OCI-LY1 (cell line): ENCODE results near the gene ENPP4.

ENCODE experiments used
- EZH2 ChIP-seq: fragments of 200-600 bp; sonication (generic), shearing (Covaris generic); IDR thresholded peaks from 2 replicates; pipeline ENCODE4 v1.8.0; 2017; ENCODE audit warnings: borderline replicate concordance, mixed run types, mild to moderate bottlenecking, antibody characterized with exemption, low read length, moderate library complexity, mixed read lengths
- TF ChIP-seq, protein P1 (sequence below): fragments of 200-600 bp; sonication (generic), shearing (Covaris generic); IDR thresholded peaks from 2 replicates; pipeline ENCODE4 v1.5.1; 2017; ENCODE audit warnings: mild to moderate bottlenecking, antibody characterized with exemption, low read length, moderate library complexity, mixed read lengths

DNA sequence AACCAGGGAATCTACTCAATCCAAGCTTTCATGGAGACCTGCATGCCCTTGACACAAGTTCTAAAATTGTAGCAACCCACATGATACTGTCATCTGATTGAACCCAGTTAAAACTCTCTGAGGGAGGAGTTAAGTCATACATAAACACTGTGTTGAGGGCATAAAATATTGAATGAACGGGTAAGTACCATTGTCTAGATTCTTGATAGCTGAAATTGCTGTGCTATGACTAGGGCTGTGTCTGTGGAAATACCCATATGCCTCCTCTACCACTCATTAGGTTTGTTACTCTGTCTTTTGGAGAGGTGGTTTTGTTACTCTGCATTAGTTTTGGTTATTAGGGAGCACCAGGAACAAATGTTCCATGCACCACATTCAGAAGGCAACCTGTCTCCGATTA, 7.6 kb downstream of the ENPP4 start:
- TF ChIP-seq, protein P1, sequence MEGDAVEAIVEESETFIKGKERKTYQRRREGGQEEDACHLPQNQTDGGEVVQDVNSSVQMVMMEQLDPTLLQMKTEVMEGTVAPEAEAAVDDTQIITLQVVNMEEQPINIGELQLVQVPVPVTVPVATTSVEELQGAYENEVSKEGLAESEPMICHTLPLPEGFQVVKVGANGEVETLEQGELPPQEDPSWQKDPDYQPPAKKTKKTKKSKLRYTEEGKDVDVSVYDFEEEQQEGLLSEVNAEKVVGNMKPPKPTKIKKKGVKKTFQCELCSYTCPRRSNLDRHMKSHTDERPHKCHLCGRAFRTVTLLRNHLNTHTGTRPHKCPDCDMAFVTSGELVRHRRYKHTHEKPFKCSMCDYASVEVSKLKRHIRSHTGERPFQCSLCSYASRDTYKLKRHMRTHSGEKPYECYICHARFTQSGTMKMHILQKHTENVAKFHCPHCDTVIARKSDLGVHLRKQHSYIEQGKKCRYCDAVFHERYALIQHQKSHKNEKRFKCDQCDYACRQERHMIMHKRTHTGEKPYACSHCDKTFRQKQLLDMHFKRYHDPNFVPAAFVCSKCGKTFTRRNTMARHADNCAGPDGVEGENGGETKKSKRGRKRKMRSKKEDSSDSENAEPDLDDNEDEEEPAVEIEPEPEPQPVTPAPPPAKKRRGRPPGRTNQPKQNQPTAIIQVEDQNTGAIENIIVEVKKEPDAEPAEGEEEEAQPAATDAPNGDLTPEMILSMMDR = no peak
- TF ChIP-seq EZH2 = no peak
